HEK293T (cell line): Measurements from ENCODE around the gene ADAMTS15.

ENCODE experiments used
- BHLHE40 ChIP-seq: fragments of 450-650 bp; IDR thresholded peaks from 2 replicates; pipeline ENCODE4 v1.6.1; 2016; ENCODE audit warnings: mild to moderate bottlenecking, moderate library complexity, borderline replicate concordance
- ELF4 ChIP-seq: fragments of 450-650 bp; IDR thresholded peaks from 2 replicates; pipeline ENCODE4 v1.6.1; 2017; ENCODE audit warnings: antibody characterized with exemption
- FOXA1 ChIP-seq: fragments of 450-650 bp; IDR thresholded peaks from 2 replicates; pipeline ENCODE4 v1.6.1; 2016; ENCODE audit warnings: mild to moderate bottlenecking
- FOXK2 ChIP-seq: fragments of 450-650 bp; IDR thresholded peaks from 2 replicates; pipeline ENCODE4 v1.6.1; 2016; ENCODE audit warnings: mild to moderate bottlenecking
- FOXM1 ChIP-seq: fragments of 450-650 bp; IDR thresholded peaks from 2 replicates; pipeline ENCODE4 v1.6.1; 2017; ENCODE audit warnings: mild to moderate bottlenecking, borderline replicate concordance
- HDGF ChIP-seq: fragments of 450-650 bp; IDR thresholded peaks from 2 replicates; pipeline ENCODE4 v1.6.1; 2017; ENCODE audit warnings: antibody characterized with exemption, borderline replicate concordance
- L3MBTL2 ChIP-seq: fragments of 450-650 bp; conservative IDR thresholded peaks from 2 replicates; pipeline ENCODE4 v1.6.1; 2016; ENCODE audit warnings: mild to moderate bottlenecking
- LEF1 ChIP-seq: fragments of 450-650 bp; IDR thresholded peaks from 2 replicates; pipeline ENCODE4 v1.6.1; 2017; ENCODE audit warnings: mild to moderate bottlenecking, borderline replicate concordance
- PKNOX1 ChIP-seq: fragments of 450-650 bp; IDR thresholded peaks from 2 replicates; pipeline ENCODE4 v1.6.1; 2016
- SUZ12 ChIP-seq: fragments of 450-650 bp; IDR thresholded peaks from 2 replicates; pipeline ENCODE4 v1.6.1; 2016; ENCODE audit warnings: mild to moderate bottlenecking
- TARDBP ChIP-seq: fragments of 450-650 bp; IDR thresholded peaks from 2 replicates; pipeline ENCODE4 v1.6.1; 2016

DNA sequence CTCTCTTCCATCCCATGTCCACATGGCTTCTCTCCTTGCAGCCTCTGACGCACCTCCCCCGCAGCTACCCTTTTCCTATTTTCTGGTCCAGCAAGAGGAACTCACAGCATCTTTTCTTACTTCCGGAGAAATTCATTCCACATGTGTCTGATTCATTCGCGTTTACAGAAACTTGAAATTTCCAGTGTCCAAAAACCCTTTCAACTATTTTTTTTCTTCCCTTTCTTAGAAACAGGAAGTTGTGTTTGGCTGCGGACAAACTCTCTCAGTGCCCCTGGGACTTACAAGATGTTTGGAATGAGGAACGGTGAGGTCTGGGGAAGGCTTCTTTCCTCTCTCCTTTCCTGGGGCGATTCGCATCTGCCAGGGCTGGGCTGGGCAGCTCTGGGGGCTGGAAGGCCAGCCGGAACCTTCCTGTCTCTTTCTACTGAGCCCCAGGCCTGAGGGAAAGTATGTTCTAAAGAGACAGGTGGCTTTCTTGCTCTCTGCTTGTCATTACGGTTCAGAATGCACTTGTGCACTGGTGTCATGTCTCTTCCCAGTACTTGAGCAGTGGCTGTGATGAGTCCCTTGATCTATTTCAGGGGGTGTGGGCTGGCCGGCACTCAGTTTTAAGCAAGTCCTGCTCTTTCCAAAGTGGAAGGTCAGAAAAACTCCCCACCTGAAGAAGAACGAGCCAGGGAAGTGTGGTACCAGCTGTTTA is 47.5 kb upstream of the ADAMTS15 start:
- TF ChIP-seq PKNOX1 (no peak), FOXM1 (no peak), FOXA1 (no peak), LEF1 (no peak), BHLHE40 (no peak), L3MBTL2 (no peak), TARDBP (no peak), FOXK2 (no peak), HDGF (no peak), ELF4 (no peak), SUZ12 (no peak)
